ENCODE measurements around the gene BAX.

Gene BAX

GRCh38 chr19:48934837-48935236 is 19.8 kb upstream of the BAX start:
- TF ChIP-seq, protein P1, sequence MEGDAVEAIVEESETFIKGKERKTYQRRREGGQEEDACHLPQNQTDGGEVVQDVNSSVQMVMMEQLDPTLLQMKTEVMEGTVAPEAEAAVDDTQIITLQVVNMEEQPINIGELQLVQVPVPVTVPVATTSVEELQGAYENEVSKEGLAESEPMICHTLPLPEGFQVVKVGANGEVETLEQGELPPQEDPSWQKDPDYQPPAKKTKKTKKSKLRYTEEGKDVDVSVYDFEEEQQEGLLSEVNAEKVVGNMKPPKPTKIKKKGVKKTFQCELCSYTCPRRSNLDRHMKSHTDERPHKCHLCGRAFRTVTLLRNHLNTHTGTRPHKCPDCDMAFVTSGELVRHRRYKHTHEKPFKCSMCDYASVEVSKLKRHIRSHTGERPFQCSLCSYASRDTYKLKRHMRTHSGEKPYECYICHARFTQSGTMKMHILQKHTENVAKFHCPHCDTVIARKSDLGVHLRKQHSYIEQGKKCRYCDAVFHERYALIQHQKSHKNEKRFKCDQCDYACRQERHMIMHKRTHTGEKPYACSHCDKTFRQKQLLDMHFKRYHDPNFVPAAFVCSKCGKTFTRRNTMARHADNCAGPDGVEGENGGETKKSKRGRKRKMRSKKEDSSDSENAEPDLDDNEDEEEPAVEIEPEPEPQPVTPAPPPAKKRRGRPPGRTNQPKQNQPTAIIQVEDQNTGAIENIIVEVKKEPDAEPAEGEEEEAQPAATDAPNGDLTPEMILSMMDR (IDR thresholded peaks at IDR 0.05; ENCODE audit: control insufficient read depth, insufficient read depth, low read depth, low read length, missing control alignments), result no peak
- H3K4me3 ChIP-seq (ENCODE audit: control insufficient read depth, low read depth, low read length), result no peak overlapping the region
- no peak for DNase-seq (ENCODE audit: low read depth)

DNA sequence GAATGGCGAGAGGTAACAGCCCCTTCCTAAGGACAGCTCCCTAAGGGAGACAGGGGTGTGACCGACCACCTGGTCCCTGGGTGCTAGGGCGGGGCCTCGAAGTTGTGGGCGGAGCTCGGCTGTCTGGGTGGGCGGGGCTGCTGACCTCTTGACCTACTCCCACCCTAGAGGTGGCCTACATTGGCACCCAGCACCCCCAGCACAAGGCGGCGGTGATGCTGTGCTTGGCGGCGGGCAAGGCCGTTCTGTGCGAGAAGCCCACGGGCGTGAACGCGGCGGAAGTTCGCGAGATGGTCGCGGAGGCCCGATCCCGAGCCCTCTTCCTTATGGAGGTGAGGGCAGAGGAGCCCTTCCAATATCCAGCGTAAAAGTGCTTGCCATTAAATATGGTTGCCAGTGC is 18.8 kb upstream of the BAX start:
- DNase-seq (ENCODE audit: low read depth), result no peak
- TF ChIP-seq, protein P1 (IDR thresholded peaks at IDR 0.05; ENCODE audit: control insufficient read depth, insufficient read depth, low read depth, low read length, missing control alignments), result no peak

DNA sequence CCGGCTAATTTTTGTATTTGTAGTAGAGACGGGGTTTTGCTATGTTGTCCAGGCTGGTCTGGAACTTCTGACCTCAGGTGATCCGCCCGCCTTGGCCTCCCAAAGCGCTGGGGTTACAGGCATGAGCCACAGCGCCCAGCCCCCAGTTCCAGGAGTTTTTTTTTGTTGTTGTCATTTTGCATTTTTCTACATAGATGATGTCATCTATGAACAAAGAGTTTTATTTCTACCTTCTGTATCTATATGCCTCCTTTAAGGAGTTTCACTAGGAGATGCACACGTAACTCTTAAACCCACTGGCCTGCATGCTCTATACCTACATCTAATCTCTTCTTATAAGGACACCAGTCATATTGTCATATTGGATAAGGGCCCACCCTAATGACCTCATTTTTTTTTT is 16.4 kb upstream of the BAX start:
- DNase-seq (ENCODE audit: low read depth), result no peak
- H3K4me3 ChIP-seq (ENCODE audit: control insufficient read depth, low read depth, low read length), result no peak overlapping the region
- TF ChIP-seq, protein P1 (IDR thresholded peaks at IDR 0.05; ENCODE audit: control insufficient read depth, insufficient read depth, low read depth, low read length, missing control alignments), result no peak

More for the DNA sequence above, 18.8 kb upstream of the BAX start:
- no peak overlapping the region for H3K4me3 ChIP-seq (ENCODE audit: control insufficient read depth, low read depth, low read length)

DNA sequence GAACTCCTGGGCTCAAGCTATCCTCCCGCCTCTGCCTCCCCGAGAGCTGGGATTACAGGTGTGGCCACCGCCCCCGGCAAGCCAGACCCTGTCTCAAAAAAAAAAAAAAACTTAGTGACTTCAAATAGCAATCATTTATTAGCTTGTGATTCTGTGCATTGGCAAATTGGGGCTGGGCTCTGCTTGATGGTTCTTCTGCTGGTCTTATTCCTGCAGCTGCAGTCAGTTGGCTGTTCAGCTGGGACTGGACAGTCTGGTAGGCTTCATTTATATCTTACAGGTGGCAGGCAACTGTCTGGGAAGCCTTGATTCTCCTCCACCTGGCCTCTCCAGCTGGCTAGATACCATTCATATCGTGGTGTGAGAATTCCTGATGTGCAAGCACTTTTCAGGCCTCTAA is 13.8 kb upstream of the BAX start:
- H3K4me3 ChIP-seq (ENCODE audit: control insufficient read depth, low read depth, low read length), result no peak overlapping the region
- DNase-seq (ENCODE audit: low read depth), result no peak
- TF ChIP-seq, protein P1 (IDR thresholded peaks at IDR 0.05; ENCODE audit: control insufficient read depth, insufficient read depth, low read depth, low read length, missing control alignments), result no peak

- DNase-seq (ENCODE audit: low read depth), result no peak
- TF ChIP-seq, protein P1 (IDR thresholded peaks at IDR 0.05; ENCODE audit: control insufficient read depth, insufficient read depth, low read depth, low read length, missing control alignments), result no peak
- H3K4me3 ChIP-seq (ENCODE audit: control insufficient read depth, low read depth, low read length), result no peak overlapping the region
Measured at GRCh38 chr19:48943081-48943480, 11.6 kb upstream of the BAX start.

DNA sequence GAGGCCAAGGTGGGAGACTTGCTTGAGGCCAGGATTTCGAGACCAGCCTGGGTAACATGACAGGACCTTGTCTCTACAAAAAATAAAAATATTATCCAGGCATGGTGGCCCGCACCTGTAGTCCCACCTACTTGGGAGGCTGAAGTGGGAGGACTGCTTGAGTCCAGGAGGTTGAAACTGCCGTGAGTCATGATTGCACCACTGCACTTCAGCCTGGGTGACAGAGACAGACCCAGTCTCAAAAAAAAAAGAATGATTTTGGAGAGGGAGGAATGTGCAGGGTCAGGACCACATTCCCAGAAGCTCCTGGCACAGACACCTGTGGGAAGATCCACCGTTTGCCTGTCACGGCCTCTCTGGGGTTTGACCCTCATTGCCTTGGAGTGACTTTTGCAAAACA is 9.3 kb upstream of the BAX start:
- no peak overlapping the region for H3K4me3 ChIP-seq (ENCODE audit: control insufficient read depth, low read depth, low read length)
- no peak for DNase-seq (ENCODE audit: low read depth)
- TF ChIP-seq, protein P1 (IDR thresholded peaks at IDR 0.05; ENCODE audit: control insufficient read depth, insufficient read depth, low read depth, low read length, missing control alignments), result no peak

DNA sequence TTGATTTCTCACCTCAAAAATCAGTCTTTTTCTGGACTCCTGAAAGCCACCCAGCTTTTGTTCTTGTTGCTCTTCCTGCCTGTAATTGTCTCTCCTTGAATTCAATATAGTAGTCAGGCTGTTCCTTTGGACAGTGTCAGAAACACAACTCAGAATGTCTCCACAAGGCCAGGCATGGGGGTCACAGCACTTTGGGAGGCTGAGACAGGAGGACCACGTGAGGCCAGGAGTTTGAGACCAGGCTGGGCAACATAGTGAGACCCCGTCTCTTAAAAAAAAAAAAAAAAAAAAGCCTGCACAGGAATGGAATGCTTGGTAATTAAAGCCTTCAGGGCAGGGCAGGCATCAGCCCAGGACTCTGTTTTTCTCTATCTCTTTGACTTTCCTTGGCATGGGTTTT is 8.9 kb upstream of the BAX start:
- TF ChIP-seq, protein P1 (IDR thresholded peaks at IDR 0.05; ENCODE audit: control insufficient read depth, insufficient read depth, low read depth, low read length, missing control alignments), result no peak
- H3K4me3 ChIP-seq (ENCODE audit: control insufficient read depth, low read depth, low read length), result no peak overlapping the region
- DNase-seq (ENCODE audit: low read depth), result no peak
